HG03520 (cell line): ENCODE results near the gene MAP3K15.
"Not testable (repeated sequence)": the region's sequence is repeated elsewhere in the genome, so short reads cannot be mapped to it uniquely, and the experiment has no call there.

Experiments
- ATAC-seq: cut with Tn5 transposase; IDR thresholded peaks from one replicate; pipeline ENCODE4 v1.9.1; 2021; ENCODE audit warnings: mild to moderate bottlenecking, moderate library complexity; ENCODE audit not compliant: unreplicated experiment

Gene MAP3K15

GRCh38 chrX:19541196-19541595 lies 25.9 kb upstream of the MAP3K15 start:
- no peak for ATAC-seq

- no peak for ATAC-seq
Observed at GRCh38 chrX:19540076-19540475, 24.8 kb upstream of the MAP3K15 start.

- ATAC-seq = no peak
Observed at GRCh38 chrX:19539665-19540064, 24.4 kb upstream of the MAP3K15 start.

- no peak for ATAC-seq
Observed at GRCh38 chrX:19535476-19535875, 20.2 kb upstream of the MAP3K15 start.

GRCh38 chrX:19532709-19533108 lies 17.4 kb upstream of the MAP3K15 start:
- no peak for ATAC-seq

GRCh38 chrX:19517965-19518364 lies 2.7 kb upstream of the MAP3K15 start:
- no peak for ATAC-seq

- no peak for ATAC-seq
Observed at GRCh38 chrX:19515615-19516105, 352 bp upstream of the MAP3K15 start.

- ATAC-seq = no peak
Observed at GRCh38 chrX:19513383-19513782, 1.9 kb downstream of the MAP3K15 start.

GRCh38 chrX:19512961-19513360 lies 2.3 kb downstream of the MAP3K15 start:
- no peak for ATAC-seq

GRCh38 chrX:19512359-19512758 lies 2.9 kb downstream of the MAP3K15 start:
- ATAC-seq = no peak

- ATAC-seq = not testable (repeated sequence)
Observed at GRCh38 chrX:19511796-19512195, 3.5 kb downstream of the MAP3K15 start.

GRCh38 chrX:19496711-19497110 lies 18.6 kb downstream of the MAP3K15 start:
- ATAC-seq = no peak

GRCh38 chrX:19487520-19488200 lies 27.6 kb downstream of the MAP3K15 start:
- no peak for ATAC-seq

GRCh38 chrX:19479458-19479857 lies 35.9 kb downstream of the MAP3K15 start:
- no peak for ATAC-seq

- not testable (repeated sequence) for ATAC-seq
Observed at GRCh38 chrX:19468383-19468782, 46.9 kb downstream of the MAP3K15 start.

GRCh38 chrX:19462879-19463278 lies 52.4 kb downstream of the MAP3K15 start:
- no peak for ATAC-seq

GRCh38 chrX:19462231-19462630 lies 53.1 kb downstream of the MAP3K15 start:
- ATAC-seq = no peak

- ATAC-seq = no peak
Observed at GRCh38 chrX:19457662-19458061, 57.6 kb downstream of the MAP3K15 start.

GRCh38 chrX:19448077-19448476 lies 67.2 kb downstream of the MAP3K15 start:
- no peak for ATAC-seq

- no peak for ATAC-seq
Observed at GRCh38 chrX:19446397-19446796, 68.9 kb downstream of the MAP3K15 start.

GRCh38 chrX:19445772-19446171 lies 69.5 kb downstream of the MAP3K15 start:
- ATAC-seq = not testable (repeated sequence)

- ATAC-seq = no peak
Observed at GRCh38 chrX:19443869-19444526, 71.3 kb downstream of the MAP3K15 start.
